ENCODE measurements around the gene RNF150. TPM values are rescaled to one million over a fixed set of nuclear protein-coding genes. Genes with fewer than 3 reads are reported as not detected.

RNF150 gene
- total RNA-seq, 1 donor from 2014 or later: under 0.01 TPM

DNA sequence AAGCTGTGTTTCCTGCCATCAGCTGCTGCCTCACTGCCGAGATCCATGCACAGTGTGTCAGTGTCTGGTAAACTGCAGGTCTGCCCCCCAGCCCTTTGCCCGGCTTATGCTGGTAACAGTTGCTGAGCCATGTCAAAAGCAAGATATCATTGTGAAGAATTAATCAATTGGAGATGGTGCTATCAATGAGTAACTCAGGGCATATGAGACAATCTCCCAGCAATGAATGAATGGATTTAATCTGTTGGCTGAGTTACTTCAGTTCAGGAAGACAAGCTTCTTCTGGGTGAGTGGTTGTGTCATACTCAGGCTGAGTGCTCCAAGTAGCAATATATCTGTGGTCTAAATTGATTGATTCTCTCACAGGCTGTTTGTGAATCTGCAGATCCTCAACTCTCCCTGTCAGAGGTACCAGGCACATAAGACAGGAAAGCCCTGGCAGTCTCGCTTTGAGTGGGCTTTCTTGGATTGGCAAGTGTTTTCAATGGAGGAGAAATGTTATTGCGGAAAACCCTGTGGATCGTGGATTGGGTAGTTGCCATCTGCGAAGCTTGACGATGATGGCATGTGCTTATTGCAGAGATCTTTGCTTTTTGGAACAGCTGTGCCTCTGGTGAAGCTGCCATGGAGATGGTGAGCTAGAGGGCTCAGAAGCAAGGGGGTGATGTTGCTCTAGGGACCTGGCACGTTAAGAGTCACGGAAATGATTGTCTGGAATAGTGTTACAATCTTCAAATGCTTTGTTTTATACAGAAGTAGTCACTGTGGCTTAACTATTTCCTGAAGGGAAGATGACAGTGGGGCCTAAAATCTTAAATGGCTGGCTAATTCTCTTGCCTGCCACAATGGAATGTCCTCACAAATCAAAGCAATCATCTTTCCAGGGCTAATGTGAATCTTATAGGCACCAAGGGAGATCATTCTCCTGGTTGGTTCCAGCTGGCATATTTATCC lies 229.5 kb downstream of the RNF150 start:
- no peak overlapping the region for H3K4me3 ChIP-seq (ENCODE audit: low read depth, low read length)
- H3K36me3 ChIP-seq (ENCODE audit: control insufficient read depth, insufficient read depth, low read length): no peaks in the 10 kb centered on the region
- H3K27me3 ChIP-seq (ENCODE audit: control insufficient read depth, insufficient read depth, low read length): no peaks in the 10 kb centered on the region
- DNase-seq (ENCODE audit: low read depth): no peak
- FAIRE-seq: no peak
- TF ChIP-seq, protein P1, sequence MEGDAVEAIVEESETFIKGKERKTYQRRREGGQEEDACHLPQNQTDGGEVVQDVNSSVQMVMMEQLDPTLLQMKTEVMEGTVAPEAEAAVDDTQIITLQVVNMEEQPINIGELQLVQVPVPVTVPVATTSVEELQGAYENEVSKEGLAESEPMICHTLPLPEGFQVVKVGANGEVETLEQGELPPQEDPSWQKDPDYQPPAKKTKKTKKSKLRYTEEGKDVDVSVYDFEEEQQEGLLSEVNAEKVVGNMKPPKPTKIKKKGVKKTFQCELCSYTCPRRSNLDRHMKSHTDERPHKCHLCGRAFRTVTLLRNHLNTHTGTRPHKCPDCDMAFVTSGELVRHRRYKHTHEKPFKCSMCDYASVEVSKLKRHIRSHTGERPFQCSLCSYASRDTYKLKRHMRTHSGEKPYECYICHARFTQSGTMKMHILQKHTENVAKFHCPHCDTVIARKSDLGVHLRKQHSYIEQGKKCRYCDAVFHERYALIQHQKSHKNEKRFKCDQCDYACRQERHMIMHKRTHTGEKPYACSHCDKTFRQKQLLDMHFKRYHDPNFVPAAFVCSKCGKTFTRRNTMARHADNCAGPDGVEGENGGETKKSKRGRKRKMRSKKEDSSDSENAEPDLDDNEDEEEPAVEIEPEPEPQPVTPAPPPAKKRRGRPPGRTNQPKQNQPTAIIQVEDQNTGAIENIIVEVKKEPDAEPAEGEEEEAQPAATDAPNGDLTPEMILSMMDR (IDR thresholded peaks at IDR 0.05; ENCODE audit: insufficient read depth, low read length, severe bottlenecking): no peak

DNA sequence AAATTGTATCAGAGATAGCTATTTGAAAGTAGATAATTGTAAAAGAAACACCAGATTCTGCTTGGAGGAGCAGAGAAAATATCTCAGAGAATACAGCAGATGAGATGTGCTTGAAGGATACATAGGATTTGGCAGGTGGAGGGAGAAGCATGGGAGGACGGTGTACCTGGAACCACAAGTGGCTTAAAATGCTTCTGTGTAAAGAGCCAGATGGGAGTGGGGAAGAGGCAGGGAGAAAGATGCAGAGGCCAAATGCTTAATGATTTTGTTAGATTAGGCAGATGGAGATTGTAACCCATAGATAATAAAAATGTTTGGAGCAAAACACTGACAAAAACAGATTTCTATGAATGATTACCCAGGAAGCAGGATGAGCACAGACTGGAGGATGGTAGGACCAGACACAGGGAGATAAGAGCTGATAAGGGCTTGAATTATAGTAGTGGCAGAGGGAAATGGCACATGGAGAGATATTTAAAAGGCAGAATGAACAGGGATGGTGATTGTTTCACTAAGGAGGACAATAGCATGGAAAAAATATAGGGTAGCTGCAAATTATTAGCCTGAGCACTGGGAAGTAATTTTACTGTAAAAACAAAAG lies 231.4 kb downstream of the RNF150 start:
- no peak for DNase-seq (ENCODE audit: low read depth)
- Histone ChIP-seq H3K27me3 (ENCODE audit: control insufficient read depth, insufficient read depth, low read length) (no peaks in the 10 kb centered on the region), H3K4me3 (ENCODE audit: low read depth, low read length) (no peak overlapping the region), H3K36me3 (ENCODE audit: control insufficient read depth, insufficient read depth, low read length) (no peaks in the 10 kb centered on the region)
- no peak for FAIRE-seq
- TF ChIP-seq, protein P1 (IDR thresholded peaks at IDR 0.05; ENCODE audit: insufficient read depth, low read length, severe bottlenecking): no peak

DNA sequence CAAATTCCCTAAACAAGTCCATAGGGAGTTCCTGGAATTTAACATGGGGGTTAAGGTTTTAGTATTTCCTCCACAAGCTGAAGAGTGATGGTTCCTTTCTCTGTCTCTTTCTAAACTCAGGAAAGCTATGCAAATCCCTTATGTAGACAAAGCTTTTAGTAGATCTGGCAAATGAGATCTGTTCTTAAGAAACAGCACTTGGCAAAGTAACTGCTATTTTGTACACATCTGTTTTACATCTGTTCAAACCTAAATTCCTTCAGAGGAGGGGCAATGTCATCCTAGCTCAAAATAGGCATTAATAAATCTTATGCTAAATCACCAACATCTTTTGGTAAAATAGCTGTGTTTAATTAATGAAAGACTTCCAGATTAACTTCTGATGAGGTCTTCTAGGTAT lies 239.3 kb downstream of the RNF150 start:
- TF ChIP-seq, protein P1 (IDR thresholded peaks at IDR 0.05; ENCODE audit: insufficient read depth, low read length, severe bottlenecking): no peak
- DNase-seq (ENCODE audit: low read depth) (no peak), FAIRE-seq (no peak)
- no peaks in the 10 kb centered on the region for H3K36me3 ChIP-seq (ENCODE audit: control insufficient read depth, insufficient read depth, low read length)
- no peak overlapping the region for H3K4me3 ChIP-seq (ENCODE audit: low read depth, low read length)
- no peaks in the 10 kb centered on the region for H3K27me3 ChIP-seq (ENCODE audit: control insufficient read depth, insufficient read depth, low read length)

DNA sequence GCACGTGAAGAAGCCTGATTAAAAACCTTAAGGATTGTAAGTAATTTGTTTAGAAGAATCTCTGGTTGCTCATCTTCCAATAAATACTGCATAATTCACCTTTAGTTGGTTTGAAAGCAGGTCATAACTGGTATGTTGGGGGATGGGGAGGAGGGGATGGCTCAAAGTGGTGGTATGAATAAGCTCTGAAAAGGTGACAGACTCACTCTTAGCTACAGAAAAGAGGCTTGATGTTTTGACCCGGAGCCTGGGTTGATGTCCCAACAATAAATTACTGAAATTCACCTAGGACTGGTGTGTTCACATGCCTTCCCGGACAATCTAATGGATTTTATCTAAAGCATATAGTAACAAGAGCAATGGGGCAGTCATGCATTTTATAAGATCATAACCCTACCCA lies 245.2 kb downstream of the RNF150 start:
- TF ChIP-seq, protein P1 (IDR thresholded peaks at IDR 0.05; ENCODE audit: insufficient read depth, low read length, severe bottlenecking): no peak
- no peak for DNase-seq (ENCODE audit: low read depth)
- H3K27me3 ChIP-seq (ENCODE audit: control insufficient read depth, insufficient read depth, low read length): no peaks in the 10 kb centered on the region
- no peaks in the 10 kb centered on the region for H3K36me3 ChIP-seq (ENCODE audit: control insufficient read depth, insufficient read depth, low read length)
- no peak overlapping the region for H3K4me3 ChIP-seq (ENCODE audit: low read depth, low read length)
- no peak for FAIRE-seq

DNA sequence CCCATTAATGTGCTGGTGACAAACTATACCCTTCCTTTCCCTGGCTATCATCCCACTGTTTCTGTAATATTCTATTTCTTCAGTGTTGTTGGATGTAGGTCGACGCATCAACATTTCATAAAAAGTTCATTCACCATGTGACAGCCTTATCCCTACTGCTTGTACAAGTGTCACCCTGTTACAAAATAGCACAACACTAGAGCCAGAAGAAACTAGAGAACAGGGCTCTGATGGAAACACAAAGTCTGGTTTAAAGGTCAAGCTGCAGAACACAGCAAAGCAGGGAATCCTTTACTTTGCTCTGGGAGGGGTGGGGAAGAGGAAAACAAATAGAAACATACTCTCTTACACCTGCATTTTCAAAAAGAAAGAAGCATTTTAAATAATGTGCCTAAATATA lies 245.8 kb downstream of the RNF150 start:
- no peak for FAIRE-seq
- DNase-seq (ENCODE audit: low read depth): no peak
- H3K27me3 ChIP-seq (ENCODE audit: control insufficient read depth, insufficient read depth, low read length): no peaks in the 10 kb centered on the region
- TF ChIP-seq, protein P1 (IDR thresholded peaks at IDR 0.05; ENCODE audit: insufficient read depth, low read length, severe bottlenecking): no peak
- no peak overlapping the region for H3K4me3 ChIP-seq (ENCODE audit: low read depth, low read length)
- H3K36me3 ChIP-seq (ENCODE audit: control insufficient read depth, insufficient read depth, low read length): no peaks in the 10 kb centered on the region

Data from bronchial epithelial cell (primary cell).